ENCODE results near the gene BICC1. TPM values are rescaled to one million over a fixed set of nuclear protein-coding genes. Genes with fewer than 3 reads are reported as not detected.

Gene BICC1
- total RNA-seq, 1 experiment from 2014 or later = not detected

DNA sequence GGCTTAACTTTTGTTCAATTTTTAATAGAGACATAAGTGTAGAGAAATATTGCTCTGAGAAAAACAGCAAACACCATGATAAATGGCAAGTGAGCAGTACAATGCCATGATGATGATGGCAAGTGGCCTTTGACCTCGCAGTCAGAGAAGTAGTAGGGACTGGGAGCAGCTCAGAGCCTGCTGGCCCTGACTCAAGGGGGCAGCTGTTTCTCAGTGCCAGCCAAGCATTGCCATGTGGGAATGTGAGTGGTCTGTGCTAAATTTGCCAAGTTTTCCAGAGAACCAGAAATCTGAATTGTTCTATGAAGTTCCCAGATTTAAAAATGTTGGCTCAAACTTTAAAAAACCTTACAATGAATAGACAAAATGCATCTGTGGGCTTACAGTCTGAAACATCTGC lies 187.9 kb downstream of the BICC1 start:
- H3K79me2 ChIP-seq (ENCODE audit: insufficient read depth, low read length) = no peaks in the 10 kb centered on the region
- H3K9me3 ChIP-seq (ENCODE audit: control insufficient read depth in 1 of 2, insufficient read depth in 1 of 2, low read depth in 1 of 2, low read length in 2 of 2) = no peaks in the 10 kb centered on the region
- no peak overlapping the region for H3K4me2 ChIP-seq (ENCODE audit: low read length)
- ATAC-seq (no peak), DNase-seq (ENCODE audit: low read depth, low spot score) (no peak)
- no peaks in the 10 kb centered on the region for H3K36me3 ChIP-seq (ENCODE audit: control insufficient read depth in 1 of 2, insufficient read depth in 2 of 2, low read length in 2 of 2)
- ChIA-PET POLR2A (no interaction called here), CTCF (no interaction called here), RAD21 (ENCODE audit: low non-redundant PET in 1 of 2, low total read pairs in 2 of 2, uncharacterized antibody in 2 of 2, unreplicated experiment in 2 of 2) (no interaction called here)
- TF ChIP-seq, protein P1, sequence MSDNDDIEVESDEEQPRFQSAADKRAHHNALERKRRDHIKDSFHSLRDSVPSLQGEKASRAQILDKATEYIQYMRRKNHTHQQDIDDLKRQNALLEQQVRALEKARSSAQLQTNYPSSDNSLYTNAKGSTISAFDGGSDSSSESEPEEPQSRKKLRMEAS (IDR thresholded peaks at IDR 0.05) = no peak
- TF ChIP-seq POLR2AphosphoS5 (IDR thresholded peaks at IDR 0.05; ENCODE audit: low read depth, low read length) = no peak
- no peak for TF ChIP-seq EZH2phosphoT487 (IDR thresholded peaks at IDR 0.05; ENCODE audit: borderline replicate concordance)
- no peak for TF ChIP-seq CEBPB (IDR thresholded peaks at IDR 0.05; ENCODE audit: low read depth)
- TF ChIP-seq EZH2 (IDR thresholded peaks at IDR 0.05) = no peak
- TF ChIP-seq, protein P2, sequence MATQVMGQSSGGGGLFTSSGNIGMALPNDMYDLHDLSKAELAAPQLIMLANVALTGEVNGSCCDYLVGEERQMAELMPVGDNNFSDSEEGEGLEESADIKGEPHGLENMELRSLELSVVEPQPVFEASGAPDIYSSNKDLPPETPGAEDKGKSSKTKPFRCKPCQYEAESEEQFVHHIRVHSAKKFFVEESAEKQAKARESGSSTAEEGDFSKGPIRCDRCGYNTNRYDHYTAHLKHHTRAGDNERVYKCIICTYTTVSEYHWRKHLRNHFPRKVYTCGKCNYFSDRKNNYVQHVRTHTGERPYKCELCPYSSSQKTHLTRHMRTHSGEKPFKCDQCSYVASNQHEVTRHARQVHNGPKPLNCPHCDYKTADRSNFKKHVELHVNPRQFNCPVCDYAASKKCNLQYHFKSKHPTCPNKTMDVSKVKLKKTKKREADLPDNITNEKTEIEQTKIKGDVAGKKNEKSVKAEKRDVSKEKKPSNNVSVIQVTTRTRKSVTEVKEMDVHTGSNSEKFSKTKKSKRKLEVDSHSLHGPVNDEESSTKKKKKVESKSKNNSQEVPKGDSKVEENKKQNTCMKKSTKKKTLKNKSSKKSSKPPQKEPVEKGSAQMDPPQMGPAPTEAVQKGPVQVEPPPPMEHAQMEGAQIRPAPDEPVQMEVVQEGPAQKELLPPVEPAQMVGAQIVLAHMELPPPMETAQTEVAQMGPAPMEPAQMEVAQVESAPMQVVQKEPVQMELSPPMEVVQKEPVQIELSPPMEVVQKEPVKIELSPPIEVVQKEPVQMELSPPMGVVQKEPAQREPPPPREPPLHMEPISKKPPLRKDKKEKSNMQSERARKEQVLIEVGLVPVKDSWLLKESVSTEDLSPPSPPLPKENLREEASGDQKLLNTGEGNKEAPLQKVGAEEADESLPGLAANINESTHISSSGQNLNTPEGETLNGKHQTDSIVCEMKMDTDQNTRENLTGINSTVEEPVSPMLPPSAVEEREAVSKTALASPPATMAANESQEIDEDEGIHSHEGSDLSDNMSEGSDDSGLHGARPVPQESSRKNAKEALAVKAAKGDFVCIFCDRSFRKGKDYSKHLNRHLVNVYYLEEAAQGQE (IDR thresholded peaks at IDR 0.05; ENCODE audit: low read depth) = no peak
- no peak for TF ChIP-seq CBX3 (IDR thresholded peaks at IDR 0.05; ENCODE audit: low read depth)
- no peak for TF ChIP-seq FOSL1 (IDR thresholded peaks at IDR 0.05; ENCODE audit: low read depth)
- TF ChIP-seq, protein P3, sequence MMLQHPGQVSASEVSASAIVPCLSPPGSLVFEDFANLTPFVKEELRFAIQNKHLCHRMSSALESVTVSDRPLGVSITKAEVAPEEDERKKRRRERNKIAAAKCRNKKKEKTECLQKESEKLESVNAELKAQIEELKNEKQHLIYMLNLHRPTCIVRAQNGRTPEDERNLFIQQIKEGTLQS (IDR thresholded peaks at IDR 0.05) = no peak
- TF ChIP-seq ELF1 (IDR thresholded peaks at IDR 0.05; ENCODE audit: borderline replicate concordance, low read depth) = no peak
- no peak for TF ChIP-seq TCF7L2 (IDR thresholded peaks at IDR 0.05; ENCODE audit: borderline replicate concordance, extremely low read depth, insufficient read depth, insufficient read length)
- no peak for TF ChIP-seq SIN3A (IDR thresholded peaks at IDR 0.05; ENCODE audit: low read depth)
- TF ChIP-seq JUND (IDR thresholded peaks at IDR 0.05) = no peak
- TF ChIP-seq, protein P4, sequence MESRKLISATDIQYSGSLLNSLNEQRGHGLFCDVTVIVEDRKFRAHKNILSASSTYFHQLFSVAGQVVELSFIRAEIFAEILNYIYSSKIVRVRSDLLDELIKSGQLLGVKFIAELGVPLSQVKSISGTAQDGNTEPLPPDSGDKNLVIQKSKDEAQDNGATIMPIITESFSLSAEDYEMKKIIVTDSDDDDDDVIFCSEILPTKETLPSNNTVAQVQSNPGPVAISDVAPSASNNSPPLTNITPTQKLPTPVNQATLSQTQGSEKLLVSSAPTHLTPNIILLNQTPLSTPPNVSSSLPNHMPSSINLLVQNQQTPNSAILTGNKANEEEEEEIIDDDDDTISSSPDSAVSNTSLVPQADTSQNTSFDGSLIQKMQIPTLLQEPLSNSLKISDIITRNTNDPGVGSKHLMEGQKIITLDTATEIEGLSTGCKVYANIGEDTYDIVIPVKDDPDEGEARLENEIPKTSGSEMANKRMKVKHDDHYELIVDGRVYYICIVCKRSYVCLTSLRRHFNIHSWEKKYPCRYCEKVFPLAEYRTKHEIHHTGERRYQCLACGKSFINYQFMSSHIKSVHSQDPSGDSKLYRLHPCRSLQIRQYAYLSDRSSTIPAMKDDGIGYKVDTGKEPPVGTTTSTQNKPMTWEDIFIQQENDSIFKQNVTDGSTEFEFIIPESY (IDR thresholded peaks at IDR 0.05; ENCODE audit: extremely low read depth, insufficient replicate concordance, low read length) = no peak
- H3K27ac ChIP-seq (ENCODE audit: low read depth, low read length) = no peak overlapping the region
- H3K4me3 ChIP-seq (replicated peaks in 1 of 2; ENCODE audit: low read depth in 1 of 2, low read length in 2 of 2) = no peak overlapping the region
- H2AFZ ChIP-seq (ENCODE audit: low read depth, low read length, poor library complexity, severe bottlenecking) = no peak overlapping the region
- H4K20me1 ChIP-seq (ENCODE audit: insufficient read depth) = no peaks in the 10 kb centered on the region
- H3K4me1 ChIP-seq (ENCODE audit: control insufficient read depth in 1 of 2, insufficient read depth in 2 of 2, low read length in 2 of 2) = no peaks in the 10 kb centered on the region
- intact Hi-C loops (cut with micrococcal nuclease) = loop anchor here (5.0 kb wide), 1 partner anchor 123 kb away; no protein-coding TSS in a partner anchor
- peaks cover 14% of the 10 kb centered on the region; the same call in 1 of the 2 replicates for H3K27me3 ChIP-seq (ENCODE audit: insufficient read depth, low read length)
- no TSS peak for BruUV-seq (replicated peaks)
- H3K9ac ChIP-seq (ENCODE audit: low read length) = no peak overlapping the region
- no peaks in the 10 kb centered on the region for H3K9me2 ChIP-seq (ENCODE audit: insufficient read depth)
